DND-41 (cell line): ENCODE data around the gene ERG28.

Experiments used
- ATAC-seq: fragments of 200-7000 bp; cut with Tn5 transposase; 3 replicates; pipeline ENCODE4 v1.9.1; 2021; ENCODE audit warnings: low read depth; ENCODE audit not compliant: insufficient read depth
- DNase-seq: peaks from one replicate; pipeline ENCODE4 v3.0.0-alpha.2; 2020
- H2AFZ ChIP-seq: 2 replicates; pipeline ENCODE4 v1.6.0; 2012; ENCODE audit warnings: low read depth, low read length
- H3K27ac ChIP-seq: 2 replicates; pipeline ENCODE4 v1.5.1; 2012; ENCODE audit warnings: low read length, inconsistent platforms
- H3K27me3 ChIP-seq: fragments of 200-600 bp; sonication (generic); 2 replicates; pipeline ENCODE4 v1.6.0; 2012; ENCODE audit warnings: low read length, mild to moderate bottlenecking, inconsistent platforms; ENCODE audit not compliant: insufficient read depth, poor library complexity
- H3K36me3 ChIP-seq: 2 replicates; pipeline ENCODE4 v1.5.1; 2012; ENCODE audit warnings: low read length, inconsistent platforms; ENCODE audit not compliant: insufficient read depth
- H3K4me1 ChIP-seq: 2 replicates; pipeline ENCODE4 v1.5.1; 2012; ENCODE audit warnings: mild to moderate bottlenecking, low read length; ENCODE audit not compliant: insufficient read depth
- H3K4me2 ChIP-seq: 2 replicates; pipeline ENCODE4 v1.6.0; 2012; ENCODE audit warnings: mild to moderate bottlenecking, moderate library complexity, low read length, inconsistent platforms; ENCODE audit not compliant: insufficient read depth
- H3K4me3 ChIP-seq, 2 experiments: fragments of 200-600 bp in 1 of 2; shearing (Covaris generic) in 1 of 2; 2 replicates each; pipeline ENCODE4 v1.5.1; 2012 to 2016; ENCODE audit warnings: inconsistent platforms in 2 of 2, low read length in 2 of 2, mild to moderate bottlenecking in 2 of 2, low read depth in 1 of 2, moderate library complexity in 1 of 2
- H3K79me2 ChIP-seq: 2 replicates; pipeline ENCODE4 v1.6.0; 2012; ENCODE audit warnings: low read length, inconsistent platforms; ENCODE audit not compliant: insufficient read depth
- H3K9ac ChIP-seq: 2 replicates; pipeline ENCODE4 v1.6.0; 2012; ENCODE audit warnings: low read depth, mild to moderate bottlenecking, inconsistent platforms, low read length, moderate library complexity
- H3K9me3 ChIP-seq: 2 replicates; pipeline ENCODE4 v1.5.1; 2012; ENCODE audit warnings: low read length, moderate library complexity, mild to moderate bottlenecking, inconsistent platforms; ENCODE audit not compliant: insufficient read depth, severe bottlenecking
- H4K20me1 ChIP-seq: 2 replicates; pipeline ENCODE4 v1.6.0; 2012; ENCODE audit warnings: low read length; ENCODE audit not compliant: insufficient read depth
- CTCF ChIP-seq: IDR thresholded peaks from 2 replicates; pipeline ENCODE4 v1.5.1; 2012; ENCODE audit warnings: borderline replicate concordance, low read length, moderate library complexity, mild to moderate bottlenecking; ENCODE audit not compliant: poor library complexity, severe bottlenecking; ENCODE audit errors: extremely low read depth
- EZH2 ChIP-seq: IDR thresholded peaks from 3 replicates; pipeline ENCODE4 v1.6.1; 2012; ENCODE audit warnings: borderline replicate concordance, low read depth, mild to moderate bottlenecking, moderate library complexity, low read length, inconsistent platforms; ENCODE audit not compliant: severe bottlenecking

The ERG28 gene

GRCh38 chr14:75657331-75657730 is 3.3 kb downstream of the ERG28 start:
- Histone ChIP-seq H3K4me1 (peaks cover 29% of the 10 kb centered on the region), H4K20me1 (no peaks in the 10 kb centered on the region), H3K79me2 (peaks cover 28% of the 10 kb centered on the region), H3K4me2 (no peak overlapping the region), H2AFZ (no peak overlapping the region), H3K4me3 (no peak overlapping the region), H3K9ac (no peak overlapping the region), H3K27me3 (no peaks in the 10 kb centered on the region), H3K9me3 (no peaks in the 10 kb centered on the region), H3K27ac (no peak overlapping the region), H3K36me3 (peaks cover 45% of the 10 kb centered on the region)
- DNase-seq (no peak), ATAC-seq (no peak)
- TF ChIP-seq EZH2 (no peak), CTCF (no peak)

- Histone ChIP-seq H3K9ac (no peak overlapping the region), H2AFZ (no peak overlapping the region), H3K4me1 (peaks cover 18% of the 10 kb centered on the region), H3K27me3 (no peaks in the 10 kb centered on the region), H3K36me3 (peaks cover 65% of the 10 kb centered on the region), H3K9me3 (no peaks in the 10 kb centered on the region), H3K27ac (no peak overlapping the region), H3K4me2 (no peak overlapping the region), H3K4me3 (no peak overlapping the region), H3K79me2 (peaks cover 13% of the 10 kb centered on the region), H4K20me1 (no peaks in the 10 kb centered on the region)
- ATAC-seq, result no peak
- no peak for TF ChIP-seq CTCF
- no peak for TF ChIP-seq EZH2
- DNase-seq, result no peak
Measured at GRCh38 chr14:75655235-75655634, 5.4 kb downstream of the ERG28 start.

- Histone ChIP-seq H3K27me3 (no peaks in the 10 kb centered on the region), H3K4me3 (no peak overlapping the region), H3K4me1 (peaks cover 8% of the 10 kb centered on the region; the same call in 1 of the 2 replicates), H2AFZ (no peak overlapping the region), H3K79me2 (peaks cover 8% of the 10 kb centered on the region; the same call in 1 of the 2 replicates), H3K36me3 (peaks cover 75% of the 10 kb centered on the region), H3K27ac (no peak overlapping the region), H3K9ac (no peak overlapping the region), H3K9me3 (no peaks in the 10 kb centered on the region), H4K20me1 (no peaks in the 10 kb centered on the region), H3K4me2 (no peak overlapping the region)
- DNase-seq (peak; percentile 73), ATAC-seq (peak; percentile 97)
- peak; percentile 98 for TF ChIP-seq CTCF
- TF ChIP-seq EZH2, result no peak
Measured at GRCh38 chr14:75654127-75654732, 6.4 kb downstream of the ERG28 start.
